ENCODE data around the gene CDCA7L.
"Not testable (repeated sequence)": the region's sequence is repeated elsewhere in the genome, so short reads cannot be mapped to it uniquely, and the experiment has no call there.

The CDCA7L gene

GRCh38 chr7:21933293-21933692 is 12.4 kb downstream of the CDCA7L start:
- not testable (repeated sequence) for H3K27ac Mint-ChIP-seq; H3K27me3 Mint-ChIP-seq; H3K4me3 Mint-ChIP-seq; H3K9me3 Mint-ChIP-seq (ENCODE audit: low read depth)
- Mint-ChIP-seq H3K36me3 (peaks cover 31% of the 10 kb centered on the region), H3K4me1 (ENCODE audit: low read depth) (peaks cover 43% of the 10 kb centered on the region)

- Mint-ChIP-seq H3K4me3 (no peak overlapping the region), H3K36me3 (peaks cover 22% of the 10 kb centered on the region), H3K9me3 (ENCODE audit: low read depth) (no peaks in the 10 kb centered on the region), H3K27ac (no peak overlapping the region), H3K27me3 (no peaks in the 10 kb centered on the region), H3K4me1 (ENCODE audit: low read depth) (peaks cover 18% of the 10 kb centered on the region)
Observed at GRCh38 chr7:21927693-21928092, 18.0 kb downstream of the CDCA7L start.

GRCh38 chr7:21926448-21926847 is 19.3 kb downstream of the CDCA7L start:
- Mint-ChIP-seq H3K27ac (no peak overlapping the region), H3K4me3 (no peak overlapping the region), H3K9me3 (ENCODE audit: low read depth) (no peaks in the 10 kb centered on the region), H3K27me3 (no peaks in the 10 kb centered on the region), H3K4me1 (ENCODE audit: low read depth) (peaks cover 16% of the 10 kb centered on the region), H3K36me3 (peaks cover 22% of the 10 kb centered on the region)

GRCh38 chr7:21923658-21924057 is 22.0 kb downstream of the CDCA7L start:
- H3K9me3 Mint-ChIP-seq (ENCODE audit: low read depth), result no peaks in the 10 kb centered on the region
- H3K4me3 Mint-ChIP-seq, result no peak overlapping the region
- H3K4me1 Mint-ChIP-seq (ENCODE audit: low read depth), result peaks cover 15% of the 10 kb centered on the region
- H3K36me3 Mint-ChIP-seq, result peaks cover 15% of the 10 kb centered on the region
- no peaks in the 10 kb centered on the region for H3K27me3 Mint-ChIP-seq
- H3K27ac Mint-ChIP-seq, result no peak overlapping the region

GRCh38 chr7:21922605-21923004 is 23.1 kb downstream of the CDCA7L start:
- H3K27me3 Mint-ChIP-seq, result no peaks in the 10 kb centered on the region
- no peaks in the 10 kb centered on the region for H3K9me3 Mint-ChIP-seq (ENCODE audit: low read depth)
- H3K4me1 Mint-ChIP-seq (ENCODE audit: low read depth), result peaks cover 14% of the 10 kb centered on the region
- H3K27ac Mint-ChIP-seq, result no peak overlapping the region
- peaks cover 10% of the 10 kb centered on the region for H3K36me3 Mint-ChIP-seq
- H3K4me3 Mint-ChIP-seq, result no peak overlapping the region

- Mint-ChIP-seq H3K27ac (no peak overlapping the region), H3K4me1 (ENCODE audit: low read depth) (peaks cover 14% of the 10 kb centered on the region), H3K9me3 (ENCODE audit: low read depth) (no peaks in the 10 kb centered on the region), H3K4me3 (no peak overlapping the region), H3K36me3 (peaks cover 10% of the 10 kb centered on the region), H3K27me3 (no peaks in the 10 kb centered on the region)
Observed at GRCh38 chr7:21920936-21921335, 24.8 kb downstream of the CDCA7L start.

GRCh38 chr7:21918216-21918615 is 27.5 kb downstream of the CDCA7L start:
- Mint-ChIP-seq H3K27me3 (no peaks in the 10 kb centered on the region), H3K4me1 (ENCODE audit: low read depth) (peaks cover 6% of the 10 kb centered on the region), H3K27ac (no peak overlapping the region), H3K4me3 (no peak overlapping the region), H3K9me3 (ENCODE audit: low read depth) (no peaks in the 10 kb centered on the region), H3K36me3 (peaks cover 25% of the 10 kb centered on the region)

- Mint-ChIP-seq H3K4me3 (no peak overlapping the region), H3K27me3 (no peaks in the 10 kb centered on the region), H3K9me3 (ENCODE audit: low read depth) (no peaks in the 10 kb centered on the region), H3K36me3 (peaks cover 22% of the 10 kb centered on the region), H3K27ac (no peak overlapping the region), H3K4me1 (ENCODE audit: low read depth) (peaks cover 3% of the 10 kb centered on the region)
Observed at GRCh38 chr7:21916629-21917028, 29.1 kb downstream of the CDCA7L start.

- no peak overlapping the region for H3K4me3 Mint-ChIP-seq
- H3K9me3 Mint-ChIP-seq (ENCODE audit: low read depth), result no peaks in the 10 kb centered on the region
- H3K4me1 Mint-ChIP-seq (ENCODE audit: low read depth), result peaks cover 3% of the 10 kb centered on the region
- H3K36me3 Mint-ChIP-seq, result peaks cover 24% of the 10 kb centered on the region
- H3K27ac Mint-ChIP-seq, result no peak overlapping the region
- no peaks in the 10 kb centered on the region for H3K27me3 Mint-ChIP-seq
Observed at GRCh38 chr7:21916176-21916575, 29.5 kb downstream of the CDCA7L start.

GRCh38 chr7:21915140-21915539 is 30.6 kb downstream of the CDCA7L start:
- no peak overlapping the region for H3K4me3 Mint-ChIP-seq
- H3K27me3 Mint-ChIP-seq, result no peaks in the 10 kb centered on the region
- H3K36me3 Mint-ChIP-seq, result peaks cover 24% of the 10 kb centered on the region
- H3K9me3 Mint-ChIP-seq (ENCODE audit: low read depth), result no peaks in the 10 kb centered on the region
- peaks cover 3% of the 10 kb centered on the region for H3K4me1 Mint-ChIP-seq (ENCODE audit: low read depth)
- H3K27ac Mint-ChIP-seq, result no peak overlapping the region

GRCh38 chr7:21914671-21915070 is 31.0 kb downstream of the CDCA7L start:
- Mint-ChIP-seq H3K4me3 (no peak overlapping the region), H3K27me3 (no peaks in the 10 kb centered on the region), H3K9me3 (ENCODE audit: low read depth) (no peaks in the 10 kb centered on the region), H3K27ac (no peak overlapping the region), H3K4me1 (ENCODE audit: low read depth) (peaks cover 2% of the 10 kb centered on the region), H3K36me3 (peaks cover 24% of the 10 kb centered on the region)

- peaks cover 32% of the 10 kb centered on the region for H3K36me3 Mint-ChIP-seq
- no peak overlapping the region for H3K27ac Mint-ChIP-seq
- no peaks in the 10 kb centered on the region for H3K9me3 Mint-ChIP-seq (ENCODE audit: low read depth)
- H3K4me3 Mint-ChIP-seq, result no peak overlapping the region
- H3K27me3 Mint-ChIP-seq, result no peaks in the 10 kb centered on the region
- no peaks in the 10 kb centered on the region for H3K4me1 Mint-ChIP-seq (ENCODE audit: low read depth)
Observed at GRCh38 chr7:21912931-21913780, 32.5 kb downstream of the CDCA7L start.

- Mint-ChIP-seq H3K4me3 (no peak overlapping the region), H3K27me3 (no peaks in the 10 kb centered on the region), H3K36me3 (peaks cover 36% of the 10 kb centered on the region), H3K4me1 (ENCODE audit: low read depth) (no peaks in the 10 kb centered on the region), H3K9me3 (ENCODE audit: low read depth) (no peaks in the 10 kb centered on the region), H3K27ac (no peak overlapping the region)
Observed at GRCh38 chr7:21912305-21912704, 33.4 kb downstream of the CDCA7L start.

- no peak overlapping the region for H3K27ac Mint-ChIP-seq
- H3K9me3 Mint-ChIP-seq (ENCODE audit: low read depth), result no peaks in the 10 kb centered on the region
- no peak overlapping the region for H3K4me3 Mint-ChIP-seq
- no peaks in the 10 kb centered on the region for H3K27me3 Mint-ChIP-seq
- H3K36me3 Mint-ChIP-seq, result peaks cover 35% of the 10 kb centered on the region
- no peaks in the 10 kb centered on the region for H3K4me1 Mint-ChIP-seq (ENCODE audit: low read depth)
Observed at GRCh38 chr7:21911341-21911875, 34.3 kb downstream of the CDCA7L start.

- Mint-ChIP-seq H3K4me3 (no peak overlapping the region), H3K27ac (no peak overlapping the region), H3K27me3 (no peaks in the 10 kb centered on the region), H3K4me1 (ENCODE audit: low read depth) (no peaks in the 10 kb centered on the region), H3K9me3 (ENCODE audit: low read depth) (no peaks in the 10 kb centered on the region), H3K36me3 (peaks cover 35% of the 10 kb centered on the region)
Observed at GRCh38 chr7:21910253-21910652, 35.4 kb downstream of the CDCA7L start.

- no peak overlapping the region for H3K27ac Mint-ChIP-seq
- H3K9me3 Mint-ChIP-seq (ENCODE audit: low read depth), result no peaks in the 10 kb centered on the region
- no peaks in the 10 kb centered on the region for H3K4me1 Mint-ChIP-seq (ENCODE audit: low read depth)
- peaks cover 24% of the 10 kb centered on the region for H3K36me3 Mint-ChIP-seq
- no peak overlapping the region for H3K4me3 Mint-ChIP-seq
- no peaks in the 10 kb centered on the region for H3K27me3 Mint-ChIP-seq
Observed at GRCh38 chr7:21908746-21909145, 37.0 kb downstream of the CDCA7L start.

Measured in activated naive CD8-positive, alpha-beta T cell (primary cell).